Hepatocyte (in vitro differentiated cells): ENCODE results near the gene ULK4. TPM values are rescaled to one million over a fixed set of nuclear protein-coding genes. Genes with fewer than 3 reads are reported as not detected.

ENCODE experiments used
- DNase-seq: peaks from one replicate; pipeline ENCODE4 v3.0.0-alpha.2; 2016; ENCODE audit warnings: low spot score
- H2AFZ ChIP-seq: fragments of 200-600 bp; sonication (generic); 2 replicates; pipeline ENCODE4 v1.6.0; 2016; ENCODE audit warnings: antibody characterized with exemption, mild to moderate bottlenecking
- H3K27ac ChIP-seq: fragments of 200-600 bp; sonication (generic); 2 replicates; pipeline ENCODE4 v1.5.1; 2016; ENCODE audit warnings: mild to moderate bottlenecking
- H3K27me3 ChIP-seq: fragments of 200-600 bp; sonication (generic); 2 replicates; pipeline ENCODE4 v1.6.1; 2016
- H3K36me3 ChIP-seq: fragments of 200-600 bp; sonication (generic); replicated peaks from 2 replicates; pipeline ENCODE4 v1.5.1; 2016; ENCODE audit warnings: low read depth; ENCODE audit not compliant: insufficient read depth
- H3K4me1 ChIP-seq: fragments of 200-600 bp; sonication (generic); 2 replicates; pipeline ENCODE4 v1.5.1; 2016; ENCODE audit warnings: mild to moderate bottlenecking, moderate library complexity; ENCODE audit not compliant: insufficient read depth
- H3K4me2 ChIP-seq: fragments of 200-600 bp; sonication (generic); 2 replicates; pipeline ENCODE4 v1.6.0; 2016
- H3K4me3 ChIP-seq: fragments of 200-600 bp; sonication (generic); 2 replicates; pipeline ENCODE4 v1.5.1; 2016; ENCODE audit warnings: mild to moderate bottlenecking
- H3K79me2 ChIP-seq: fragments of 200-600 bp; sonication (generic); 2 replicates; pipeline ENCODE4 v1.6.0; 2017; ENCODE audit warnings: mild to moderate bottlenecking
- H3K9me2 ChIP-seq: fragments of 200-600 bp; sonication (generic); replicated peaks from 2 replicates; pipeline ENCODE4 v1.6.0; 2017; ENCODE audit warnings: mild to moderate bottlenecking; ENCODE audit not compliant: insufficient read depth
- H3K9me3 ChIP-seq: fragments of 200-600 bp; sonication (generic); 2 replicates; pipeline ENCODE4 v1.5.1; 2016; ENCODE audit warnings: low read depth, mild to moderate bottlenecking
- H4K20me1 ChIP-seq: fragments of 200-600 bp; sonication (generic); 2 replicates; pipeline ENCODE4 v1.6.0; 2016; ENCODE audit warnings: mild to moderate bottlenecking; ENCODE audit not compliant: insufficient read depth, poor library complexity, severe bottlenecking
- EZH2 ChIP-seq: fragments of 200-600 bp; sonication (generic); IDR thresholded peaks from 2 replicates; pipeline ENCODE4 v1.6.1; 2016; ENCODE audit warnings: antibody characterized with exemption, mild to moderate bottlenecking, borderline replicate concordance
- EZH2phosphoT487 ChIP-seq: fragments of 200-600 bp; sonication (generic); IDR thresholded peaks from one replicate; pipeline ENCODE4 v1.6.1; 2018; ENCODE audit warnings: antibody characterized with exemption, mild to moderate bottlenecking, low read depth, moderate library complexity; ENCODE audit not compliant: unreplicated experiment, severe bottlenecking
- WGBS: methylation state at CpG from one replicate; pipeline ENCODE4 v1.1.6; 2016; ENCODE audit warnings: low lambda C conversion rate; ENCODE audit errors: missing lambda C conversion rate; 5-methylcytosine and 5-hydroxymethylcytosine counted together
- polyA plus RNA-seq: library from polyadenylated mRNA; unstranded; fragments of >200 nt; fragmentation: Nextera tagmentation; extraction: Ambion mirVana; gene quantifications from 2 replicates; pipeline ENCODE4 v1.2.1, GENCODE V29; 2016
- total RNA-seq: library from RNA; depleted of rRNA; stranded (reverse); fragments of >200 nt; gene quantifications from 2 replicates; pipeline ENCODE4 v1.2.3, GENCODE V29; 2014
- TF ChIP-seq, protein P1 (sequence below): fragments of 200-600 bp; sonication (generic); IDR thresholded peaks from 2 replicates; pipeline ENCODE4 v1.5.1; 2016; ENCODE audit warnings: antibody characterized with exemption, mild to moderate bottlenecking; ENCODE audit not compliant: poor library complexity

ULK4 gene
- total and polyA plus RNA-seq, 2 experiments from 2014 or later = 3.8 to 9.1 TPM

DNA sequence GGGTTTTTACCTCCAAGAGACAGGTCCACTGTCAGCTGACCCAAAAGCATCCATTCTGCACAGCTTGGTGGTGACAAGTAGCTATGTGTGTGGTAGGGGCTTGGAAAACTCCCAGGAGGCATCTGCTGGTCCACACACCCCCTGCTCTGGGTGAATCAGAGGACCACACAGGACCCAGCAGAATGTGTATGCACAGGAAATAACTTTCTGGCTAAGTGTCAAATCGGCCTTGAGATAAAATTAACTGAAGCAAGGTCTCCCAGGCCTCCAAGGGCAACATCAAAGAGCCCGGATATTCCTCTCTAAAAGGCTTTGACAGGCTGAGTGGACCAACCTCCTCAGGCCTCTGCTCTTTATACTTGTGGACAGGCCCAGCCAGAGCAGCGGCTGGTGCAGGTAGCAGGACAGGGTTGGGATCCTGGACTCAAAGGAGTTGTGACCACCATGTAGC lies 696.1 kb downstream of the ULK4 start:
- 40% methylated on average over 3 of the region's 3 CpGs for WGBS
- Histone ChIP-seq H3K9me3 (no peaks in the 10 kb centered on the region), H3K27me3 (no peaks in the 10 kb centered on the region), H3K4me3 (no peak overlapping the region), H3K9me2 (no peaks in the 10 kb centered on the region), H3K27ac (no peak overlapping the region), H4K20me1 (no peaks in the 10 kb centered on the region), H3K36me3 (no peaks in the 10 kb centered on the region), H3K4me1 (no peaks in the 10 kb centered on the region), H2AFZ (no peak overlapping the region), H3K4me2 (no peak overlapping the region), H3K79me2 (no peaks in the 10 kb centered on the region)
- TF ChIP-seq EZH2 = no peak
- no peak for TF ChIP-seq EZH2phosphoT487
- TF ChIP-seq, protein P1, sequence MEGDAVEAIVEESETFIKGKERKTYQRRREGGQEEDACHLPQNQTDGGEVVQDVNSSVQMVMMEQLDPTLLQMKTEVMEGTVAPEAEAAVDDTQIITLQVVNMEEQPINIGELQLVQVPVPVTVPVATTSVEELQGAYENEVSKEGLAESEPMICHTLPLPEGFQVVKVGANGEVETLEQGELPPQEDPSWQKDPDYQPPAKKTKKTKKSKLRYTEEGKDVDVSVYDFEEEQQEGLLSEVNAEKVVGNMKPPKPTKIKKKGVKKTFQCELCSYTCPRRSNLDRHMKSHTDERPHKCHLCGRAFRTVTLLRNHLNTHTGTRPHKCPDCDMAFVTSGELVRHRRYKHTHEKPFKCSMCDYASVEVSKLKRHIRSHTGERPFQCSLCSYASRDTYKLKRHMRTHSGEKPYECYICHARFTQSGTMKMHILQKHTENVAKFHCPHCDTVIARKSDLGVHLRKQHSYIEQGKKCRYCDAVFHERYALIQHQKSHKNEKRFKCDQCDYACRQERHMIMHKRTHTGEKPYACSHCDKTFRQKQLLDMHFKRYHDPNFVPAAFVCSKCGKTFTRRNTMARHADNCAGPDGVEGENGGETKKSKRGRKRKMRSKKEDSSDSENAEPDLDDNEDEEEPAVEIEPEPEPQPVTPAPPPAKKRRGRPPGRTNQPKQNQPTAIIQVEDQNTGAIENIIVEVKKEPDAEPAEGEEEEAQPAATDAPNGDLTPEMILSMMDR = no peak
- DNase-seq = no peak

DNA sequence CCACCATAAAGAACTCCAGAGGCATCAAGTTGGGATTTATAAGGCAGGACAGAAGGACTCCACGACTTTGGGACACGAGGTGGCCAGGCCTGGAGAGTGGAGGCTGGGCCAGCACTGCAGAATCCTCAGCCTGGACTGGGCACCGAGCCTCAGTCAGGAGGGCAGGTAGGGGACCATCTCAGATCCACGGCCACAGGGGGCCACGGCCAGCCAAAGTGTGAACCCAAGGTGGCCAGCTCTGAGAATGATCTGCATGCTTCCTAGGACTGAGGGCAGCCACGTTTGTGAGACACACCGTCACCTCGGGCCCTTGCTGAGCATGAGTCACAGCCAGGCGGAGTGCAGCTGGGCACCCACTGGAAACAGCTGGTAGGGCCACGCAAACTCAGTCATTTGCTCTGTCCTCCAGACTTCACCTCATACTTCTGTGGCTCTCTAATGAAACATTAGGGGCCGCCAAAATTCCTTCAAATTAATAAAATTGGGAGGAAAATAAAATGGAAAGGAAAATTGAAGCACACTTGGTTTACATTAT lies 696.8 kb downstream of the ULK4 start:
- no peaks in the 10 kb centered on the region for H3K36me3 ChIP-seq
- no peaks in the 10 kb centered on the region for H3K9me2 ChIP-seq
- H3K79me2 ChIP-seq = no peaks in the 10 kb centered on the region
- DNase-seq = no peak
- H3K4me3 ChIP-seq = no peak overlapping the region
- 90% methylated on average over 11 of the region's 11 CpGs for WGBS
- no peaks in the 10 kb centered on the region for H3K4me1 ChIP-seq
- H3K9me3 ChIP-seq = no peaks in the 10 kb centered on the region
- H3K4me2 ChIP-seq = no peak overlapping the region
- H2AFZ ChIP-seq = no peak overlapping the region
- H3K27ac ChIP-seq = no peak overlapping the region
- H4K20me1 ChIP-seq = no peaks in the 10 kb centered on the region
- H3K27me3 ChIP-seq = no peaks in the 10 kb centered on the region
- TF ChIP-seq EZH2phosphoT487 = no peak
- TF ChIP-seq EZH2 = no peak
- TF ChIP-seq, protein P1 = no peak

DNA sequence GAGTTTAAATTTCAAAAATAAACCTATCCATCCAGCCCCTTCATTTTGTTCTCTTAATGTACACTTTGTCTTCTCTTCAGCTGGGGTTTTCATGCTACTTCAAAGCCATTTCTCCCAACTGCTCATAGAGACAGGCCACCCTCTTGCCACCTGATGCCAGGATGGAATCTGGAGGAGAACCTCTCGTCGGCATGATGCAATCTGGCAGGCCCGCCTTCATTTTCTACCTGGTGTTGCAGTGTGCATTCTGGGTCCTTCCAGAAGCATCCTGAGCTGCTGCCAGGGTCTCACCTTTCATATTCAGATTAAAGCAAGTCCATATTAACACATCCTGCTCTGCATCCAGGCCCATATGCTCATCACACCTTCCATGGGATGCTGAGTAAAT lies 701.8 kb downstream of the ULK4 start:
- H4K20me1 ChIP-seq = no peaks in the 10 kb centered on the region
- H3K4me2 ChIP-seq = no peak overlapping the region
- no peaks in the 10 kb centered on the region for H3K4me1 ChIP-seq
- no peak overlapping the region for H3K4me3 ChIP-seq
- no peaks in the 10 kb centered on the region for H3K79me2 ChIP-seq
- no peaks in the 10 kb centered on the region for H3K9me3 ChIP-seq
- H2AFZ ChIP-seq = no peak overlapping the region
- DNase-seq = no peak
- TF ChIP-seq EZH2 = no peak
- TF ChIP-seq EZH2phosphoT487 = no peak
- TF ChIP-seq, protein P1 = no peak
- H3K27ac ChIP-seq = no peak overlapping the region
- no peaks in the 10 kb centered on the region for H3K27me3 ChIP-seq
- 95% methylated on average over 3 of the region's 3 CpGs for WGBS
- H3K9me2 ChIP-seq = no peaks in the 10 kb centered on the region
- no peaks in the 10 kb centered on the region for H3K36me3 ChIP-seq
